K562 (cell line): ENCODE data around the gene GATA2. TPM values are rescaled to one million over a fixed set of nuclear protein-coding genes. Genes with fewer than 3 reads are reported as not detected.
A peak's percentile ranks its signal among the peaks of the same experiment; 100 is the strongest.

Experiments used
- ATAC-seq: fragments of 200-7000 bp; cut with Tn5 transposase; 3 replicates; pipeline ENCODE4 v1.9.1; 2020; ENCODE audit warnings: moderate library complexity
- BruUV-seq: library from RNA; stranded (reverse); fragments of 400-500 nt; replicated peaks from 2 replicates; lab custom pipeline; 2021; lab: Mats Ljungman, UMichigan
- CTCF ChIA-PET: fragments of 300-600 bp; formaldehyde crosslinking; extraction: SDS; loops from one replicate; lab custom pipeline; 2021; ENCODE audit warnings: low intra/inter-chr PET ratio; lab: Yijun Ruan, JAX
- POLR2A ChIA-PET: fragments of 300-600, 350-650 bp; sonication (Branson Sonifier 250); formaldehyde crosslinking; extraction: SDS; loops from one replicate; lab custom pipeline; 2021; ENCODE audit warnings: antibody characterized with exemption, inconsistent platforms; lab: Yijun Ruan, JAX
- DNase-seq, 4 experiments: peaks; one replicate each; pipeline versions ENCODE4 v3.0.0 to v3.0.0-alpha.2; 2011 to 2018; ENCODE audit warnings: low spot score in 3 of 4, mixed read lengths in 3 of 4; ENCODE audit errors: extremely low read depth in 1 of 4
- FAIRE-seq: peaks from 2 replicates; lab custom pipeline; 2011; peaks lifted over from hg19 to GRCh38; lab: Jason Lieb, UNC
- H2AFZ ChIP-seq: 2 replicates; pipeline ENCODE4 v1.6.0; 2011; ENCODE audit warnings: low read depth, low read length, control low read depth, inconsistent platforms
- H3K27ac ChIP-seq: fragments of 200-600 bp; 3 replicates; pipeline ENCODE4 v1.8.0; 2011; ENCODE audit warnings: low read depth, mild to moderate bottlenecking, control low read depth, inconsistent platforms, low read length, moderate library complexity, mixed read lengths; ENCODE audit errors: extremely low read depth
- H3K27me3 ChIP-seq, 2 experiments: fragments of 300-600 bp in 1 of 2; 2 replicates in 1 of 2; 3 replicates in 1 of 2; pipeline versions ENCODE4 v1.6.0 to v1.8.0; 2011; ENCODE audit warnings: inconsistent platforms in 2 of 2, low read length in 2 of 2, mild to moderate bottlenecking in 1 of 2, mixed read lengths in 1 of 2, moderate library complexity in 1 of 2; ENCODE audit not compliant: control insufficient read depth in 2 of 2, insufficient read depth in 2 of 2
- H3K36me3 ChIP-seq: fragments of 300-600 bp; 3 replicates; pipeline ENCODE4 v1.8.0; 2011; ENCODE audit warnings: mild to moderate bottlenecking, low read length, inconsistent platforms; ENCODE audit not compliant: control insufficient read depth, insufficient read depth
- H3K4me1 ChIP-seq, 2 experiments: fragments of 200-600 bp in 1 of 2; replicated peaks in 1 of 2; 2 replicates in 1 of 2; 3 replicates in 1 of 2; pipeline versions ENCODE4 v1.5.1 to v1.8.0; 2011; ENCODE audit warnings: inconsistent platforms in 2 of 2, low read length in 2 of 2, mild to moderate bottlenecking in 1 of 2, mixed read lengths in 1 of 2, moderate library complexity in 1 of 2; ENCODE audit not compliant: control insufficient read depth in 2 of 2, insufficient read depth in 2 of 2
- H3K4me2 ChIP-seq: 2 replicates; pipeline ENCODE4 v1.6.1; 2011; ENCODE audit warnings: low read length, control low read depth, inconsistent platforms, mixed read lengths; ENCODE audit not compliant: insufficient read depth
- H3K4me3 ChIP-seq: fragments of 200-600 bp; sonication (generic), shearing (Covaris generic); 2 replicates; pipeline ENCODE4 v1.5.1; 2016; ENCODE audit warnings: control low read depth, inconsistent platforms
- H3K79me2 ChIP-seq: fragments of 200-600 bp; 3 replicates; pipeline ENCODE4 v1.8.0; 2011; ENCODE audit warnings: low read length, inconsistent platforms; ENCODE audit not compliant: control insufficient read depth, insufficient read depth
- H3K9ac ChIP-seq, 2 experiments: 2 replicates each; pipeline versions ENCODE4 v1.6.0 to v1.6.1; 2011; ENCODE audit warnings: low read depth in 2 of 2, low read length in 2 of 2, control low read depth in 1 of 2, inconsistent platforms in 1 of 2, mild to moderate bottlenecking in 1 of 2, mixed read lengths in 1 of 2; ENCODE audit not compliant: insufficient read depth in 1 of 2
- H3K9me1 ChIP-seq: one replicate; pipeline ENCODE4 v1.6.0; 2011; ENCODE audit warnings: inconsistent platforms, mild to moderate bottlenecking, low read length, moderate library complexity; ENCODE audit not compliant: control insufficient read depth, insufficient read depth
- H3K9me3 ChIP-seq: replicated peaks from 2 replicates; pipeline ENCODE4 v1.5.1; 2011; ENCODE audit warnings: low read depth, low read length, inconsistent platforms; ENCODE audit not compliant: control insufficient read depth, insufficient read depth
- H4K20me1 ChIP-seq: replicated peaks from 2 replicates; pipeline ENCODE4 v1.6.1; 2011; ENCODE audit warnings: low read length, inconsistent platforms, mixed read lengths; ENCODE audit not compliant: control insufficient read depth, insufficient read depth
- BRD9 ChIP-seq: fragments of 450-650 bp; IDR thresholded peaks from 2 replicates; pipeline ENCODE4 v1.6.1; 2018; ENCODE audit warnings: low read depth; ENCODE audit not compliant: partially characterized antibody
- CBX1 ChIP-seq: sonication (generic); IDR thresholded peaks from 2 replicates; pipeline ENCODE4 v1.6.1; 2016; ENCODE audit warnings: antibody characterized with exemption, low read depth, mild to moderate bottlenecking
- GATA2 ChIP-seq: sonication (generic); formaldehyde crosslinking; IDR thresholded peaks from 2 replicates; pipeline ENCODE4 v1.4.0; 2020; ENCODE audit warnings: mild to moderate bottlenecking, missing genetic modification reagents
- NFE2L1 ChIP-seq: fragments of 450-650 bp; IDR thresholded peaks from 2 replicates; pipeline ENCODE4 v1.6.1; 2016; ENCODE audit warnings: missing genetic modification characterization, low read depth, mild to moderate bottlenecking, missing compliant biosample characterization, moderate library complexity, borderline replicate concordance
- TBL1XR1 ChIP-seq, 2 experiments: IDR thresholded peaks; 2 replicates each; pipeline ENCODE4 v1.6.1; 2012; ENCODE audit warnings: improper control_type of control experiment in 2 of 2, low read length in 2 of 2, mild to moderate bottlenecking in 1 of 2
- ZNF436 ChIP-seq: fragments of 250-450, 450-650 bp; sonication (Bioruptor Pico); formaldehyde crosslinking; IDR thresholded peaks from 2 replicates; pipeline ENCODE4 v1.7.0; 2020; ENCODE audit warnings: mild to moderate bottlenecking
- ZNF764 ChIP-seq: fragments of 250-450 bp; sonication (Bioruptor Pico); IDR thresholded peaks from 2 replicates; pipeline ENCODE4 v1.4.0; 2020; ENCODE audit warnings: low read depth, mild to moderate bottlenecking, moderate library complexity
- WGBS: fragments of 100-300 bp; shearing (Covaris generic); methylation state at CpG from one replicate; pipeline ENCODE4 v1.1.6; 2016; ENCODE audit warnings: low coverage, mixed read lengths; ENCODE audit not compliant: insufficient coverage; ENCODE audit errors: missing lambda C conversion rate; 5-methylcytosine and 5-hydroxymethylcytosine counted together
- in situ Hi-C: fragments of 300-500 bp; cut with MboI; formaldehyde crosslinking; loops from 4 replicates; pipeline ENCODE4 v1.15.0; 2018; ENCODE audit warnings: inconsistent platforms, mixed read lengths
- intact Hi-C: fragments of 100-400 bp; cut with micrococcal nuclease; formaldehyde crosslinking; loops from 2 replicates; pipeline ENCODE4 v1.14.2; 2022
- polyA plus RNA-seq, 8 experiments: library from polyadenylated mRNA; depleted of rRNA in 4 of 8; stranded (reverse) in 5 of 8; unstranded in 3 of 8; fragments of >200 nt; fragmentation: Nextera tagmentation in 2 of 8; fragmentation: Illumina TruSeq in 1 of 8; extraction: Ambion mirVana in 2 of 8; extraction: Trizol in 1 of 8; gene quantifications; 2 replicates each; pipeline versions ENCODE4 v1.2.1 to v1.2.3, GENCODE V29; 2011 to 2014; ENCODE audit warnings: inconsistent platforms in 1 of 8, missing spikeins in 1 of 8
- total RNA-seq, 7 experiments: library from RNA; depleted of rRNA in 6 of 7; stranded (reverse); fragments of >200 nt in 6 of 7; fragmentation: Illumina TruSeq in 2 of 7; extraction: Trizol in 2 of 7; gene quantifications; 2 replicates each; pipeline versions ENCODE4 v1.2.1 to v1.2.3, GENCODE V29; 2011 to 2021; ENCODE audit warnings: low replicate concordance in 1 of 7
- TF ChIP-seq, protein P1 (sequence below): fragments of 450-650 bp; IDR thresholded peaks from 2 replicates; pipeline ENCODE4 v1.6.1; 2014; ENCODE audit warnings: low read depth, mild to moderate bottlenecking, moderate library complexity, borderline replicate concordance
- TF ChIP-seq, protein P2 (sequence below): sonication (generic); formaldehyde crosslinking; IDR thresholded peaks from 2 replicates; pipeline ENCODE4 v1.8.0; 2022; ENCODE audit warnings: mild to moderate bottlenecking, missing genetic modification reagents

Gene GATA2
- total and polyA plus RNA-seq, 9 of the 15 experiments (the other 6 are each of a cell fraction or from before 2014, with no cell fraction given) = 8.5 to 218 (median 50.8) TPM

DNA sequence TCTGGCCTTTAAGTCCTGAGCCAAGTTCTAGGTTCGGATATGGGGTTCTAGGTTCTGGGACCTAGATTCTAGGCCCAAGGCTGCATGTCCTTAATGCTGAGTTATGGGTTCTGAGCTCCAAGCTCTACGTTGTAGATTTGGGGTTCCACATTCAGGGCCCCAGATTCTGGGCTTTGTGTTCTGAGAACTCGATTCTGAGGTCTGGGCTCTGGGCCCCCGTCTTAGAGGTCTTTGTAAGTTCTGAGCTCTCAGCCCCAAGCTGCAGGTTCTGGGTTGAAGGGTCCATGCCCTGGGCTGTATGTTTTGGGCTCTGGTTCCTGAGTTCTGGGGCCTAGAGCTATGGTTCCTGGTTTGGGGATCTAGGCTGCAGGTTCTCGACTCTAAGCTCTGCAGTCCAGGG, 16.3 kb downstream of the GATA2 start:
- no peak for DNase-seq
- ATAC-seq = no peak
- in situ Hi-C loops = no loop called here
- WGBS = 69% methylated on average over 3 of the region's 5 CpGs
- no peak overlapping the region for H3K4me2 ChIP-seq
- no peaks in the 10 kb centered on the region for H3K9me3 ChIP-seq
- ChIA-PET POLR2A (interaction anchor here (0.6 to 2.0 kb wide), 10 partner anchors 8 to 103 kb away, joined by 3 to 7 read pairs (median 4); no protein-coding TSS in a partner anchor), CTCF (no interaction called here)
- peaks cover 32% of the 10 kb centered on the region; the same call in 2 of the 3 replicates for H3K36me3 ChIP-seq
- no peak overlapping the region for H3K9ac ChIP-seq
- intact Hi-C loops = no loop called here
- peaks cover 2 to 26% of the 10 kb centered on the region in 2 experiments; a peak in 2 of 5 replicates for H3K4me1 ChIP-seq
- no peak for FAIRE-seq
- no TSS peak for BruUV-seq
- H3K27me3 ChIP-seq = no peaks in the 10 kb centered on the region
- H3K27ac ChIP-seq = no peak overlapping the region
- no peak for TF ChIP-seq BRD9
- TF ChIP-seq, protein P1, sequence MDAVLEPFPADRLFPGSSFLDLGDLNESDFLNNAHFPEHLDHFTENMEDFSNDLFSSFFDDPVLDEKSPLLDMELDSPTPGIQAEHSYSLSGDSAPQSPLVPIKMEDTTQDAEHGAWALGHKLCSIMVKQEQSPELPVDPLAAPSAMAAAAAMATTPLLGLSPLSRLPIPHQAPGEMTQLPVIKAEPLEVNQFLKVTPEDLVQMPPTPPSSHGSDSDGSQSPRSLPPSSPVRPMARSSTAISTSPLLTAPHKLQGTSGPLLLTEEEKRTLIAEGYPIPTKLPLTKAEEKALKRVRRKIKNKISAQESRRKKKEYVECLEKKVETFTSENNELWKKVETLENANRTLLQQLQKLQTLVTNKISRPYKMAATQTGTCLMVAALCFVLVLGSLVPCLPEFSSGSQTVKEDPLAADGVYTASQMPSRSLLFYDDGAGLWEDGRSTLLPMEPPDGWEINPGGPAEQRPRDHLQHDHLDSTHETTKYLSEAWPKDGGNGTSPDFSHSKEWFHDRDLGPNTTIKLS = peak; percentile 99; the same call in 1 of the 2 replicates
- peaks cover 16% of the 10 kb centered on the region for H3K79me2 ChIP-seq
- no peak overlapping the region for H3K4me3 ChIP-seq
- H4K20me1 ChIP-seq = peaks cover 9% of the 10 kb centered on the region; the same call in 1 of the 2 replicates
- no peak overlapping the region for H2AFZ ChIP-seq
- H3K9me1 ChIP-seq = no peaks in the 10 kb centered on the region

DNA sequence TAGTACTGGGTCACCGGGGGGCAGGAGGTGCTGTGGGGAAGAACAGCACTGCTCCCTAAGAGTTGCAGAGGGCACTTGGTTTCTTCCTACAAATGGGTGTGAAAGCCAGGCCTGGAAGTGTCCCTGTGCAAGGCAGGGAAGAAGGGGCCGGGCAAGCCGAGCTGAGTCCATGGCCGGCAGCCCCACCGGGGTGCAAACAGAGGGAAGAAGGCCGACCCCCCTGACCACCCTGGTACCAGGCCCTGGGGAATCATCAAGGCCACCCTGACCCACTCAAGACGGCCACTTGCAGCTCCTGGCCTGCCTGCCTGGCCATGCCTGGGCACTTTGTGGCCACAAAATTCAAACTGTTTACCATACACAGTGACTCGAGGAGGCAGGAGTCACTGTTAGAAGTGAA, 17.6 kb downstream of the GATA2 start:
- no TSS peak for BruUV-seq
- peaks cover 6 to 19% of the 10 kb centered on the region in 2 experiments; a peak in 4 of 5 replicates for H3K4me1 ChIP-seq
- no peak overlapping the region for H3K4me2 ChIP-seq
- H3K27me3 ChIP-seq = no peaks in the 10 kb centered on the region
- in situ Hi-C loops = no loop called here
- no peak overlapping the region for H3K4me3 ChIP-seq
- H4K20me1 ChIP-seq = peaks cover 7% of the 10 kb centered on the region; the same call in 1 of the 2 replicates
- no peaks in the 10 kb centered on the region for H3K9me3 ChIP-seq
- POLR2A ChIA-PET = interaction anchor here (1.0 to 1.8 kb wide), 2 partner anchors 11 to 15 kb away, joined by 3 to 7 read pairs; no protein-coding TSS in a partner anchor
- CTCF ChIA-PET = no interaction called here
- peaks cover 19% of the 10 kb centered on the region; the same call in 2 of the 3 replicates for H3K36me3 ChIP-seq
- 72% methylated on average over 5 of the region's 8 CpGs for WGBS
- DNase-seq (no peak), ATAC-seq (no peak), FAIRE-seq (no peak)
- H3K9ac ChIP-seq = no peak overlapping the region; a peak in 1 of 4 replicates
- no peak overlapping the region for H3K27ac ChIP-seq
- intact Hi-C loops = no loop called here
- H2AFZ ChIP-seq = no peak overlapping the region
- no peaks in the 10 kb centered on the region for H3K9me1 ChIP-seq
- peaks cover 3% of the 10 kb centered on the region for H3K79me2 ChIP-seq
- TF ChIP-seq NFE2L1 (tag) (no peak), TBL1XR1 (IDR thresholded peaks at IDR 0.05; ENCODE audit: low read length in 2 of 2) (no peak), ZNF764 (CRISPR knock-in tag) (no peak), ZNF436 (CRISPR knock-in tag) (no peak), GATA2 (CRISPR knock-in tag) (no peak), CBX1 (no peak)
- TF ChIP-seq, protein P2, sequence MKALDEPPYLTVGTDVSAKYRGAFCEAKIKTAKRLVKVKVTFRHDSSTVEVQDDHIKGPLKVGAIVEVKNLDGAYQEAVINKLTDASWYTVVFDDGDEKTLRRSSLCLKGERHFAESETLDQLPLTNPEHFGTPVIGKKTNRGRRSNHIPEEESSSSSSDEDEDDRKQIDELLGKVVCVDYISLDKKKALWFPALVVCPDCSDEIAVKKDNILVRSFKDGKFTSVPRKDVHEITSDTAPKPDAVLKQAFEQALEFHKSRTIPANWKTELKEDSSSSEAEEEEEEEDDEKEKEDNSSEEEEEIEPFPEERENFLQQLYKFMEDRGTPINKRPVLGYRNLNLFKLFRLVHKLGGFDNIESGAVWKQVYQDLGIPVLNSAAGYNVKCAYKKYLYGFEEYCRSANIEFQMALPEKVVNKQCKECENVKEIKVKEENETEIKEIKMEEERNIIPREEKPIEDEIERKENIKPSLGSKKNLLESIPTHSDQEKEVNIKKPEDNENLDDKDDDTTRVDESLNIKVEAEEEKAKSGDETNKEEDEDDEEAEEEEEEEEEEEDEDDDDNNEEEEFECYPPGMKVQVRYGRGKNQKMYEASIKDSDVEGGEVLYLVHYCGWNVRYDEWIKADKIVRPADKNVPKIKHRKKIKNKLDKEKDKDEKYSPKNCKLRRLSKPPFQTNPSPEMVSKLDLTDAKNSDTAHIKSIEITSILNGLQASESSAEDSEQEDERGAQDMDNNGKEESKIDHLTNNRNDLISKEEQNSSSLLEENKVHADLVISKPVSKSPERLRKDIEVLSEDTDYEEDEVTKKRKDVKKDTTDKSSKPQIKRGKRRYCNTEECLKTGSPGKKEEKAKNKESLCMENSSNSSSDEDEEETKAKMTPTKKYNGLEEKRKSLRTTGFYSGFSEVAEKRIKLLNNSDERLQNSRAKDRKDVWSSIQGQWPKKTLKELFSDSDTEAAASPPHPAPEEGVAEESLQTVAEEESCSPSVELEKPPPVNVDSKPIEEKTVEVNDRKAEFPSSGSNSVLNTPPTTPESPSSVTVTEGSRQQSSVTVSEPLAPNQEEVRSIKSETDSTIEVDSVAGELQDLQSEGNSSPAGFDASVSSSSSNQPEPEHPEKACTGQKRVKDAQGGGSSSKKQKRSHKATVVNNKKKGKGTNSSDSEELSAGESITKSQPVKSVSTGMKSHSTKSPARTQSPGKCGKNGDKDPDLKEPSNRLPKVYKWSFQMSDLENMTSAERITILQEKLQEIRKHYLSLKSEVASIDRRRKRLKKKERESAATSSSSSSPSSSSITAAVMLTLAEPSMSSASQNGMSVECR (CRISPR knock-in tag) = no peak
